NCI-H1048 (cell line): Measurements from ENCODE around the gene TBC1D23.
"Not testable (repeated sequence)": the region's sequence is repeated elsewhere in the genome, so short reads cannot be mapped to it uniquely, and the experiment has no call there.

ENCODE experiments used
- DNase-seq: peaks from one replicate; lab custom pipeline; 2025; lab: John Stamatoyannopoulos, UW

TBC1D23 gene

GRCh38 chr3:100299016-100299415, 38.2 kb downstream of the TBC1D23 start:
- DNase-seq, result no peak

GRCh38 chr3:100306695-100307094, 45.9 kb downstream of the TBC1D23 start:
- no peak for DNase-seq

GRCh38 chr3:100310355-100310965, 49.7 kb downstream of the TBC1D23 start:
- DNase-seq, result no peak

GRCh38 chr3:100311011-100311410, 50.2 kb downstream of the TBC1D23 start:
- DNase-seq, result no peak

GRCh38 chr3:100316641-100317069, 55.9 kb downstream of the TBC1D23 start:
- peak; percentile 2 for DNase-seq

- DNase-seq, result no peak
These were observed 57.1 kb downstream of the TBC1D23 start for GRCh38 chr3:100317912-100318311.

GRCh38 chr3:100319951-100320350, 59.2 kb downstream of the TBC1D23 start:
- no peak for DNase-seq

GRCh38 chr3:100324044-100324443, 63.3 kb downstream of the TBC1D23 start:
- no peak for DNase-seq

- DNase-seq, result no peak
These were observed 65.0 kb downstream of the TBC1D23 start for GRCh38 chr3:100325827-100326226.

- DNase-seq, result not testable (repeated sequence)
These were observed 66.6 kb downstream of the TBC1D23 start for GRCh38 chr3:100327377-100327776.

GRCh38 chr3:100329800-100330489, 69.2 kb downstream of the TBC1D23 start:
- no peak for DNase-seq

GRCh38 chr3:100330651-100331050, 69.9 kb downstream of the TBC1D23 start:
- DNase-seq, result no peak

- no peak for DNase-seq
These were observed 70.9 kb downstream of the TBC1D23 start for GRCh38 chr3:100331660-100332059.

- no peak for DNase-seq
These were observed 72.3 kb downstream of the TBC1D23 start for GRCh38 chr3:100333051-100333450.

GRCh38 chr3:100333970-100334487, 73.2 kb downstream of the TBC1D23 start:
- no peak for DNase-seq

- no peak for DNase-seq
These were observed 73.9 kb downstream of the TBC1D23 start, which contains the start of gene NIT2 for GRCh38 chr3:100334488-100335351. TSS of gene NIT2 (plus strand) at chr3:100334757. CDS start at chr3:100334792, 35 bp downstream.

GRCh38 chr3:100335434-100335833, 74.6 kb downstream of the TBC1D23 start:
- no peak for DNase-seq

- not testable (repeated sequence) for DNase-seq
These were observed 75.4 kb downstream of the TBC1D23 start for GRCh38 chr3:100336229-100336628.

- DNase-seq, result no peak
These were observed 78.1 kb downstream of the TBC1D23 start for GRCh38 chr3:100338911-100339310.

GRCh38 chr3:100339786-100340185, 79.0 kb downstream of the TBC1D23 start:
- no peak for DNase-seq

GRCh38 chr3:100340527-100340926, 79.7 kb downstream of the TBC1D23 start:
- no peak for DNase-seq

GRCh38 chr3:100348727-100349126, 87.9 kb downstream of the TBC1D23 start:
- no peak for DNase-seq
